SK-N-SH (cell line): ENCODE measurements around the gene LRRC59. TPM values are rescaled to one million over a fixed set of nuclear protein-coding genes. Genes with fewer than 3 reads are reported as not detected.

Source experiments
- CTCF ChIA-PET: fragments of 300-600, 350-600 bp; formaldehyde crosslinking; extraction: SDS; loops from one replicate; lab custom pipeline; 2021; lab: Yijun Ruan, JAX
- POLR2A ChIA-PET: fragments of 350-600 bp; sonication (Branson Sonifier 250); formaldehyde crosslinking; extraction: SDS; loops from one replicate; lab custom pipeline; 2020; ENCODE audit warnings: antibody characterized with exemption, inconsistent platforms; lab: Yijun Ruan, JAX
- DNase-seq: peaks from one replicate; pipeline ENCODE4 v3.0.0; 2012
- H2AFZ ChIP-seq: fragments of 200-600 bp; sonication (generic); 2 replicates; pipeline ENCODE4 v1.8.1; 2016; ENCODE audit warnings: antibody characterized with exemption, mild to moderate bottlenecking, low read depth
- H3F3A ChIP-seq: fragments of 200-600 bp; sonication (generic); replicated peaks from 2 replicates; pipeline ENCODE3; 2016; ENCODE audit warnings: antibody characterized with exemption, mild to moderate bottlenecking; ENCODE audit not compliant: insufficient read depth
- H3K27ac ChIP-seq, 2 experiments: fragments of 200-500 bp in 1 of 2; fragments of 200-600 bp in 1 of 2; sonication (Bioruptor generic) in 1 of 2; sonication (generic), shearing (Covaris generic) in 1 of 2; 2 replicates each; pipeline versions ENCODE4 v1.5.1 to v1.6.1; 2014 to 2016; ENCODE audit warnings: low read depth in 2 of 2, inconsistent platforms in 1 of 2, low read length in 1 of 2, mild to moderate bottlenecking in 1 of 2, mixed read lengths in 1 of 2
- H3K27me3 ChIP-seq: fragments of 200-600 bp; sonication (generic), shearing (Covaris generic); 2 replicates; pipeline ENCODE4 v1.6.1; 2016; ENCODE audit warnings: mixed run types; ENCODE audit not compliant: insufficient read depth
- H3K36me3 ChIP-seq, 2 experiments: fragments of 200-500 bp in 1 of 2; fragments of 200-600 bp in 1 of 2; sonication (Bioruptor generic) in 1 of 2; sonication (generic) in 1 of 2; replicated peaks in 1 of 2; 2 replicates each; pipeline versions ENCODE3 to v1.5.1; 2014 to 2016; ENCODE audit warnings: low read length in 1 of 2, mild to moderate bottlenecking in 1 of 2; ENCODE audit not compliant: insufficient read depth in 2 of 2, control insufficient read depth in 1 of 2
- H3K4me1 ChIP-seq, 2 experiments: fragments of 200-500 bp in 1 of 2; fragments of 200-600 bp in 1 of 2; sonication (Bioruptor generic) in 1 of 2; sonication (generic), shearing (Covaris generic) in 1 of 2; 2 replicates each; pipeline versions ENCODE4 v1.5.1 to v1.6.1; 2014 to 2016; ENCODE audit warnings: low read depth in 1 of 2, low read length in 1 of 2, mixed run types in 1 of 2; ENCODE audit not compliant: insufficient read depth in 2 of 2, control insufficient read depth in 1 of 2
- H3K4me2 ChIP-seq: fragments of 200-600 bp; sonication (generic), shearing (Covaris generic); 2 replicates; pipeline ENCODE4 v1.6.1; 2017; ENCODE audit warnings: mixed run types
- H3K4me3 ChIP-seq, 2 experiments: fragments of 200-500 bp in 1 of 2; fragments of 200-600 bp in 1 of 2; sonication (Bioruptor generic) in 1 of 2; sonication (generic), shearing (Covaris generic) in 1 of 2; 2 replicates each; pipeline versions ENCODE4 v1.5.1 to v1.8.1; 2014 to 2016; ENCODE audit warnings: low read depth in 2 of 2, inconsistent platforms in 1 of 2, low read length in 1 of 2, mild to moderate bottlenecking in 1 of 2, mixed read lengths in 1 of 2, moderate library complexity in 1 of 2
- H3K79me2 ChIP-seq: fragments of 200-600 bp; sonication (generic); 2 replicates; pipeline ENCODE4 v1.8.1; 2017; ENCODE audit warnings: mild to moderate bottlenecking; ENCODE audit not compliant: insufficient read depth
- H3K9ac ChIP-seq: fragments of 200-600 bp; sonication (generic); 2 replicates; pipeline ENCODE4 v1.6.1; 2017; ENCODE audit warnings: mixed run types
- H3K9me2 ChIP-seq: fragments of 200-600 bp; sonication (generic); 2 replicates; pipeline ENCODE4 v1.6.1; 2017; ENCODE audit warnings: mixed run types
- H3K9me3 ChIP-seq: fragments of 200-600 bp; sonication (generic); 2 replicates; pipeline ENCODE4 v1.6.1; 2017; ENCODE audit warnings: mixed run types, mild to moderate bottlenecking, moderate library complexity
- H4K20me1 ChIP-seq: fragments of 200-600 bp; sonication (generic); 2 replicates; pipeline ENCODE4 v1.6.1; 2017; ENCODE audit warnings: mild to moderate bottlenecking, mixed run types; ENCODE audit not compliant: insufficient read depth
- CHD2 ChIP-seq: fragments of 150-350 bp; IDR thresholded peaks from 2 replicates; pipeline ENCODE4 v1.6.1; 2018; ENCODE audit warnings: low read length; ENCODE audit not compliant: partially characterized antibody
- ELF1 ChIP-seq: IDR thresholded peaks from 2 replicates; pipeline ENCODE4 v1.4.0; 2012
- EP300 ChIP-seq, 2 experiments: IDR thresholded peaks; 2 replicates each; pipeline versions ENCODE4 v1.4.0 to v1.6.1; 2012; ENCODE audit warnings: borderline replicate concordance in 1 of 2, low read depth in 1 of 2, low read length in 1 of 2
- EZH2phosphoT487 ChIP-seq: fragments of 200-600 bp; sonication (generic); IDR thresholded peaks from 2 replicates; pipeline ENCODE4 v1.6.1; 2017; ENCODE audit warnings: low read depth, mixed run types, mild to moderate bottlenecking, antibody characterized with exemption, moderate library complexity, borderline replicate concordance
- FOSL2 ChIP-seq: IDR thresholded peaks from 2 replicates; pipeline ENCODE4 v1.4.0; 2012; ENCODE audit warnings: low read depth, mild to moderate bottlenecking, moderate library complexity, borderline replicate concordance
- FOXJ3 ChIP-seq: sonication (generic); formaldehyde crosslinking; IDR thresholded peaks from 2 replicates; pipeline ENCODE4 v1.5.1; 2020; ENCODE audit warnings: mild to moderate bottlenecking, missing genetic modification reagents
- FOXM1 ChIP-seq: IDR thresholded peaks from 2 replicates; pipeline ENCODE4 v1.4.0; 2012; ENCODE audit warnings: low read depth, mild to moderate bottlenecking
- GATA2 ChIP-seq: sonication (generic); formaldehyde crosslinking; IDR thresholded peaks from 2 replicates; pipeline ENCODE4 v1.5.0; 2020; ENCODE audit warnings: mild to moderate bottlenecking, missing genetic modification reagents
- JUND ChIP-seq: IDR thresholded peaks from 2 replicates; pipeline ENCODE4 v1.4.0; 2012
- MEF2A ChIP-seq: IDR thresholded peaks from 2 replicates; pipeline ENCODE4 v1.4.0; 2012; ENCODE audit warnings: low read depth, borderline replicate concordance
- MXI1 ChIP-seq: IDR thresholded peaks from 2 replicates; pipeline ENCODE4 v1.6.1; 2012; ENCODE audit warnings: mild to moderate bottlenecking, low read depth, low read length, improper control_type of control experiment
- NFIC ChIP-seq: IDR thresholded peaks from 2 replicates; pipeline ENCODE4 v1.4.0; 2012; ENCODE audit warnings: borderline replicate concordance
- POLR2AphosphoS5 ChIP-seq: IDR thresholded peaks from 2 replicates; pipeline ENCODE4 v1.6.1; 2012; ENCODE audit warnings: low read depth, low read length
- RAD21 ChIP-seq: IDR thresholded peaks from 2 replicates; pipeline ENCODE4 v1.6.1; 2012; ENCODE audit warnings: mild to moderate bottlenecking, low read length
- RCOR1 ChIP-seq: fragments of 150-350 bp; IDR thresholded peaks from 2 replicates; pipeline ENCODE4 v1.6.1; 2017; ENCODE audit warnings: antibody characterized with exemption, low read length
- REST ChIP-seq: IDR thresholded peaks from 2 replicates; pipeline ENCODE4 v1.6.1; 2012; ENCODE audit warnings: mild to moderate bottlenecking, low read depth, low read length, moderate library complexity
- RFX5 ChIP-seq: IDR thresholded peaks from 2 replicates; pipeline ENCODE4 v1.6.1; 2012; ENCODE audit warnings: mild to moderate bottlenecking, improper control_type of control experiment, low read length
- RXRA ChIP-seq: IDR thresholded peaks from 2 replicates; pipeline ENCODE4 v1.4.0; 2012; ENCODE audit warnings: low read depth, mild to moderate bottlenecking, borderline replicate concordance
- SMC3 ChIP-seq: IDR thresholded peaks from 2 replicates; pipeline ENCODE4 v1.6.1; 2012; ENCODE audit warnings: low read depth, low read length, improper control_type of control experiment
- TEAD4 ChIP-seq: IDR thresholded peaks from 2 replicates; pipeline ENCODE4 v1.4.0; 2012; ENCODE audit warnings: mild to moderate bottlenecking, borderline replicate concordance; ENCODE audit not compliant: insufficient read depth
- USF1 ChIP-seq: IDR thresholded peaks from 2 replicates; pipeline ENCODE4 v1.4.0; 2012; ENCODE audit warnings: low read depth, borderline replicate concordance
- WGBS: methylation state at CpG from one replicate; pipeline ENCODE4 v1.1.6; 2017; ENCODE audit warnings: low lambda C conversion rate; 5-methylcytosine and 5-hydroxymethylcytosine counted together
- polyA plus RNA-seq, 3 experiments: library from polyadenylated mRNA; depleted of rRNA; stranded (reverse); fragments of >200 nt; gene quantifications; 2 replicates each; pipeline ENCODE4 v1.2.3, GENCODE V29; 2012

LRRC59 gene
- polyA plus RNA-seq, 1 of the 3 experiments (the other 2 are of a cell fraction), result 137 TPM

- 0 out of 4 replicates have a peak, but pooled peaks of 1 of the 2 experiments have one; percentile 15 for TF ChIP-seq EP300 (IDR thresholded peaks at IDR 0.05; ENCODE audit: borderline replicate concordance in 1 of 2, low read depth in 1 of 2, low read length in 1 of 2)
- TF ChIP-seq NFIC, result peak; percentile 75
- no peak for TF ChIP-seq FOSL2
- TF ChIP-seq EZH2phosphoT487, result no peak
- TF ChIP-seq FOXM1, result no peak
- TF ChIP-seq POLR2AphosphoS5, result peak; percentile 75
- TF ChIP-seq MXI1, result no peak
- TF ChIP-seq RFX5, result no peak
- TF ChIP-seq RAD21, result no peak
- no peak for TF ChIP-seq ELF1
- TF ChIP-seq RCOR1, result 0 out of 2 replicates have a peak, but pooled peaks have one; percentile 8
- no peak for TF ChIP-seq CHD2
- no peak for TF ChIP-seq MEF2A
- TF ChIP-seq GATA2, result no peak
- TF ChIP-seq, all 33 proteins: peak for 9
Measured at GRCh38 chr17:50425682-50426471, 28.6 kb upstream of the LRRC59 start, which contains the start of gene ACSF2 (continued).

GRCh38 chr17:50424996-50425681 lies 27.8 kb upstream of the LRRC59 start:
- CTCF ChIA-PET, result interaction anchor here (0.7 to 1.7 kb wide), 4 partner anchors 13 to 35 kb away, joined by 3 to 6 read pairs (median 4); no protein-coding TSS in a partner anchor
- POLR2A ChIA-PET, result no interaction called here
- TF ChIP-seq MXI1, result no peak
- no peak for TF ChIP-seq USF1
- TF ChIP-seq POLR2AphosphoS5, result no peak
- no peak for TF ChIP-seq FOXJ3
- no peak for TF ChIP-seq SMC3
- TF ChIP-seq TEAD4, result no peak
- TF ChIP-seq RFX5, result no peak
- TF ChIP-seq JUND, result no peak
- no peak for TF ChIP-seq RXRA
- TF ChIP-seq REST, result no peak
- TF ChIP-seq, all 33 proteins: peak for 0
- Histone ChIP-seq H3K27me3 (no peaks in the 10 kb centered on the region), H4K20me1 (no peaks in the 10 kb centered on the region), H3K4me2 (peak overlapping the region; percentile 94), H3K9ac (peak overlapping the region; percentile 79), H3K36me3 (no peaks in the 10 kb centered on the region), H3K9me3 (no peaks in the 10 kb centered on the region), H3K4me1 (peaks cover 21 to 23% of the 10 kb centered on the region in 2 experiments; a peak in 3 of 4 replicates), H3K27ac (peak overlapping the region; percentile 74 to 81; a peak in 3 of 4 replicates), H3K9me2 (no peaks in the 10 kb centered on the region), H3K79me2 (peaks cover 30% of the 10 kb centered on the region), H2AFZ (peak overlapping the region; percentile 99), H3K4me3 (peak overlapping the region; percentile 69 to 71), H3F3A (peaks cover 39% of the 10 kb centered on the region)
- WGBS, result 100% methylated on average over 8 of the region's 8 CpGs
- no peak for DNase-seq
